B cell (primary cell): ENCODE results near the gene TICAM1. TPM values are rescaled to one million over a fixed set of nuclear protein-coding genes. Genes with fewer than 3 reads are reported as not detected.

Experiments
- ATAC-seq: fragments of 200-7000 bp; cut with Tn5 transposase; one replicate; pipeline ENCODE4 v1.10.0; 2021; ENCODE audit warnings: low read depth, mild to moderate bottlenecking, moderate number of reproducible peaks, moderate library complexity
- CTCF ChIA-PET: fragments of 350-600 bp; sonication (Branson Sonifier 250); formaldehyde crosslinking; loops from one replicate; lab custom pipeline; 2021; ENCODE audit warnings: antibody characterized with exemption, inconsistent platforms; lab: Charles Lee
- POLR2A ChIA-PET: fragments of 350-600 bp; sonication (Branson Sonifier 250); formaldehyde crosslinking; loops from one replicate; lab custom pipeline; 2021; ENCODE audit warnings: antibody characterized with exemption; lab: Charles Lee
- DNase-seq: peaks from one replicate; pipeline ENCODE4 v3.0.0; 2013
- H2AFZ ChIP-seq: 2 replicates; pipeline ENCODE4 v1.6.1; 2012; ENCODE audit warnings: mild to moderate bottlenecking, low read depth, low read length; ENCODE audit not compliant: insufficient read depth, poor library complexity, severe bottlenecking
- H3K27ac ChIP-seq, 2 donors: 1 replicate in 1 of 2; 2 replicates in 1 of 2; pipeline ENCODE4 v1.5.1; 2012 to 2013; ENCODE audit warnings: low read length in 2 of 2, mild to moderate bottlenecking in 2 of 2, moderate library complexity in 1 of 2
- H3K27me3 ChIP-seq, 4 experiments: fragments of 200-600 bp in 1 of 4; sonication (generic) in 1 of 4; replicated peaks in 1 of 4; 1 replicate in 2 of 4; 2 replicates in 2 of 4; pipeline versions ENCODE4 v1.6.1 to v1.7.0; 2013 to 2016; ENCODE audit warnings: low read length in 3 of 4, mild to moderate bottlenecking in 2 of 4, mixed read lengths in 1 of 4, moderate library complexity in 1 of 4; ENCODE audit not compliant: insufficient read depth in 4 of 4, control insufficient read depth in 3 of 4; ENCODE audit errors: control extremely low read depth in 1 of 4
- H3K36me3 ChIP-seq, 2 experiments: replicated peaks in 1 of 2; 1 replicate in 1 of 2; 2 replicates in 1 of 2; pipeline versions ENCODE4 v1.6.1 to v1.7.1; 2013; ENCODE audit warnings: low read length in 1 of 2; ENCODE audit not compliant: insufficient read depth in 2 of 2, control insufficient read depth in 1 of 2; ENCODE audit errors: control extremely low read depth in 1 of 2, extremely low read depth in 1 of 2
- H3K4me1 ChIP-seq, 2 donors: fragments of 200-600 bp in 1 of 2; sonication (generic) in 1 of 2; 1 replicate in 1 of 2; 2 replicates in 1 of 2; pipeline versions ENCODE4 v1.5.1 to v1.6.1; 2013 to 2017; ENCODE audit warnings: low read length in 2 of 2; ENCODE audit not compliant: control insufficient read depth in 2 of 2, insufficient read depth in 2 of 2
- H3K4me2 ChIP-seq: replicated peaks from 2 replicates; pipeline ENCODE3; 2012; ENCODE audit warnings: mild to moderate bottlenecking, low read depth, low read length; ENCODE audit not compliant: poor library complexity, severe bottlenecking
- H3K4me3 ChIP-seq, 5 experiments: fragments of 200-600 bp in 1 of 5; sonication (generic) in 1 of 5; 1 replicate in 3 of 5; 2 replicates in 2 of 5; pipeline versions ENCODE4 v1.5.1 to v1.7.0; 2011 to 2016; ENCODE audit warnings: low read length in 4 of 5, mild to moderate bottlenecking in 4 of 5, low read depth in 2 of 5, control low read depth in 1 of 5, moderate library complexity in 1 of 5; ENCODE audit not compliant: insufficient read depth in 1 of 5; ENCODE audit errors: control extremely low read depth in 1 of 5, extremely low read depth in 1 of 5
- H3K79me2 ChIP-seq: fragments of 200-600 bp; sonication (generic); one replicate; pipeline ENCODE4 v1.6.0; 2016; ENCODE audit warnings: low read length; ENCODE audit not compliant: control insufficient read depth, insufficient read depth
- H3K9ac ChIP-seq: fragments of 200-600 bp; sonication (generic); 2 replicates; pipeline ENCODE4 v1.6.1; 2017; ENCODE audit warnings: mild to moderate bottlenecking, low read length, moderate library complexity
- H3K9me3 ChIP-seq, 3 donors: one replicate each; pipeline versions ENCODE4 v1.6.1 to v1.7.1; 2013; ENCODE audit warnings: low read length in 2 of 3; ENCODE audit not compliant: control insufficient read depth in 2 of 3, insufficient read depth in 1 of 3; ENCODE audit errors: control extremely low read depth in 1 of 3
- H4K20me1 ChIP-seq: 2 replicates; pipeline ENCODE4 v1.6.0; 2012; ENCODE audit warnings: mild to moderate bottlenecking, low read length; ENCODE audit not compliant: insufficient read depth, control insufficient read depth, poor library complexity, severe bottlenecking
- H3K27ac Mint-ChIP-seq: one replicate; pipeline ENCODE4 v1.8.0; 2021; ENCODE audit warnings: mixed read lengths
- H3K27me3 Mint-ChIP-seq: one replicate; pipeline ENCODE4 v1.8.0; 2021; ENCODE audit warnings: mixed read lengths
- H3K4me1 Mint-ChIP-seq: one replicate; pipeline ENCODE4 v1.8.0; 2021; ENCODE audit warnings: mixed read lengths
- H3K4me3 Mint-ChIP-seq: one replicate; pipeline ENCODE4 v1.8.0; 2021; ENCODE audit warnings: mixed read lengths
- H3K9me3 Mint-ChIP-seq: one replicate; pipeline ENCODE4 v1.8.0; 2022; ENCODE audit warnings: mixed read lengths; ENCODE audit not compliant: insufficient read depth
- CTCF ChIP-seq: fragments of 200-600 bp; IDR thresholded peaks from one replicate; pipeline ENCODE4 v1.8.0; 2022; ENCODE audit warnings: antibody characterized with exemption, mild to moderate bottlenecking
- EZH2 ChIP-seq: IDR thresholded peaks from 2 replicates; pipeline ENCODE4 v1.6.1; 2012; ENCODE audit warnings: borderline replicate concordance, low read depth, mild to moderate bottlenecking, moderate library complexity, low read length; ENCODE audit not compliant: insufficient read depth, poor library complexity, severe bottlenecking
- WGBS: methylation state at CpG from one replicate; pipeline ENCODE4 v1.1.5; 2013; ENCODE audit warnings: missing lambda C conversion rate; ENCODE audit not compliant: insufficient coverage; 5-methylcytosine and 5-hydroxymethylcytosine counted together
- intact Hi-C: fragments of 100-400 bp; cut with micrococcal nuclease; formaldehyde crosslinking; loops from one replicate; pipeline ENCODE4 v1.10.0; 2022
- polyA plus RNA-seq: library from polyadenylated mRNA; depleted of rRNA; stranded (reverse); fragments of >200 nt; gene quantifications from 2 replicates; pipeline ENCODE4 v1.2.3, GENCODE V29; 2012
- total RNA-seq, 2 donors: library from RNA; stranded (reverse); fragments of 120-200 nt in 1 of 2; gene quantifications; 1 replicate in 1 of 2; 2 replicates in 1 of 2; pipeline versions ENCODE4 v1.2.3 to v1.2.4, GENCODE V29; 2013 to 2022

The TICAM1 gene
- total and polyA plus RNA-seq, 2 donors (not counting 1 experiment from before 2014, with no cell fraction given): 12.7 to 19.7 TPM

- Histone ChIP-seq H3K36me3 (peaks cover 0 to 15% of the 10 kb centered on the region in 2 experiments), H3K9me3 (no peaks in the 10 kb centered on the region), H3K4me1 (peaks cover 0 to 6% of the 10 kb centered on the region in 2 donors), H3K4me2 (no peak overlapping the region), H2AFZ (no peak overlapping the region), H3K27ac (no peak overlapping the region), H4K20me1 (no peaks in the 10 kb centered on the region), H3K9ac (no peak overlapping the region), H3K27me3 (no peaks in the 10 kb centered on the region), H3K4me3 (no peak overlapping the region), H3K79me2 (peaks cover 55% of the 10 kb centered on the region)
- H3K27me3 Mint-ChIP-seq: no peaks in the 10 kb centered on the region
- no peaks in the 10 kb centered on the region for H3K9me3 Mint-ChIP-seq
- TF ChIP-seq EZH2 (no peak), CTCF (no peak)
- ChIA-PET POLR2A (no interaction called here), CTCF (interaction anchor here (0.6 to 4.3 kb wide), 5 partner anchors 9 to 170 kb away, joined by 3 to 33 read pairs (median 4); no protein-coding TSS in a partner anchor)
- DNase-seq: no peak
- no peak for ATAC-seq
- H3K27ac Mint-ChIP-seq: no peak overlapping the region
- H3K4me3 Mint-ChIP-seq: no peak overlapping the region
- intact Hi-C loops: no loop called here
- peaks cover 9% of the 10 kb centered on the region for H3K4me1 Mint-ChIP-seq
- 92% methylated on average over 20 of the region's 23 CpGs for WGBS
Observed at GRCh38 chr19:4800591-4801081, 30.9 kb downstream of the TICAM1 start.

- peaks cover 34% of the 10 kb centered on the region for H3K4me1 Mint-ChIP-seq
- ATAC-seq: no peak
- TF ChIP-seq EZH2: no peak
- TF ChIP-seq CTCF: no peak
- H2AFZ ChIP-seq: no peak overlapping the region
- H4K20me1 ChIP-seq: no peaks in the 10 kb centered on the region
- POLR2A ChIA-PET: no interaction called here
- WGBS: 86% methylated on average over 7 of the region's 9 CpGs
- no peak overlapping the region for H3K9ac ChIP-seq
- no peaks in the 10 kb centered on the region for H3K27me3 ChIP-seq
- H3K27me3 Mint-ChIP-seq: no peaks in the 10 kb centered on the region
- no peak overlapping the region for H3K27ac Mint-ChIP-seq
- no peak overlapping the region for H3K4me3 ChIP-seq
- CTCF ChIA-PET: interaction anchor here (2.1 kb wide), 1 partner anchor 14 kb away, joined by 10 read pairs; no protein-coding TSS in a partner anchor
- intact Hi-C loops: loop anchor here (10.0 kb wide), 1 partner anchor 1611 kb away; the partner anchor contains the start of gene NCLN
- no peak overlapping the region for H3K27ac ChIP-seq
- DNase-seq: no peak
- H3K4me2 ChIP-seq: no peak overlapping the region
- peaks cover 82% of the 10 kb centered on the region for H3K79me2 ChIP-seq
- H3K4me3 Mint-ChIP-seq: no peak overlapping the region
- peaks cover 0 to 41% of the 10 kb centered on the region in 2 experiments for H3K36me3 ChIP-seq
- no peaks in the 10 kb centered on the region for H3K9me3 Mint-ChIP-seq
- peaks cover 8 to 22% of the 10 kb centered on the region in 2 donors for H3K4me1 ChIP-seq
- H3K9me3 ChIP-seq: peaks cover 0 to 4% (median 0%) of the 10 kb centered on the region in 3 donors
Observed at GRCh38 chr19:4795400-4795799, 36.1 kb downstream of the TICAM1 start.
